ENCODE data around the gene CHMP4B.

CHMP4B gene

GRCh38 chr20:33865761-33866370 lies 54.7 kb downstream of the CHMP4B start:
- no peak for DNase-seq (ENCODE audit: low read depth)

- no peak for DNase-seq (ENCODE audit: low read depth)
Measured at GRCh38 chr20:33866398-33867100, 55.4 kb downstream of the CHMP4B start.

DNA sequence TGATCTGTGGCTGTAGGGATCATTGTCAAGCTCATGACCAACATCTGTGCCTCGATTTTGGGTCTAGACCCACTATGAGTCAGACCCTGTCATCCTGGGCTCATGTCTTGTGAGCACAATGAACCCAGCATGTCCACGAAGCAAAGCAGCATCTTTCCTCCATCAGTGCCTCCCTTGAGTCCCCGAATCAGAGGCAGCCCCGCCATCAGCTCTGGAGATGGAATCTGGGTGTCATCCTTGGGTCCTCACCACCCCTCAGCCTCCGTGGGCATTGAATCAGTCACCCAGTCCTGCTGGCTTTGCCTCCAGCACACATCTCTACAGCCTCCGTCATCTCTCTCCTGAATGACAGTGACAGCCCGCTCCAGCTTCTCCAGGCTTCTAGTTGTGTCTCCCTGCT lies 56.9 kb downstream of the CHMP4B start:
- DNase-seq (ENCODE audit: low read depth): no peak

- DNase-seq (ENCODE audit: low read depth): no peak
Measured at GRCh38 chr20:33868595-33868994, 57.4 kb downstream of the CHMP4B start.

DNA sequence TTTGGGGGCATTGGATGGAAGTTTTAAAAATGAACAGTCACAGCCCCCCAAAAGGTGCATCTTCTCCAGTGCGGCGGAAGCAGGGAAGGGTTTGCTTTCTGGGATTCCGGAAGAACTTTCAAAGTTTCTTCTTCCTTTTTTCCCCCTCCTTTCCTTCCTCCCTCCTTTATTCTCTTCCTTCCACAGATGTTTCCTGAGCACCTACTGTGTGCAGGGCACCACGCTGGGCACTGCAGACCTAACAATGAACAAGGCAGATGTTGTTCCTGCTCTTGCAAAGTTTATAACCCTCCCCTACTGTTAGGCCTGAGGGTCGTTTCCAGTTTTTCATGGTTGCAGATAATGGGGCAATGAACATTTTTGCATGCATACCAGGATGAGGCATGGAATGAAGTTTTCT lies 58.1 kb downstream of the CHMP4B start:
- DNase-seq (ENCODE audit: low read depth): no peak

DNA sequence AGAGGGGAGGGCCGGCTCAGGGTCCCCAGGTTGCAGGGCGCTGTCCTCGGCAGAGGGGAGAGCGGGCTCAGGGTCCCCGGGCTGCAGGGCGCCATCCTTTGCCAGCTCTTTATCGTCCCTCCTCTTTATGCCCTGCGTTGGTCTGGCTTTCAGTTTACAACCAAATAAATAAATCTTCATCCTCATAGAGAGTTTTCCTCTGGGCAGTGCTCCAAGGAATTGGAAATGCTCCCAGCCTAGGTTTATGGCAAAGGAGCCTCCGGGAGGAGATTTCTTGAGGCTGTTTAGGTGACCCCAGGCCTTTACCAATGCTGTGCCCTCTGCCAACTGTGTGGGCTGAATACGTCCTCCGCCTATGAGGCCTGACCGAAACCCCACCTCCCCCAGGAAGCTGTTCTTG lies 60.2 kb downstream of the CHMP4B start:
- no peak for DNase-seq (ENCODE audit: low read depth)

GRCh38 chr20:33874129-33874528 lies 63.0 kb downstream of the CHMP4B start:
- DNase-seq (ENCODE audit: low read depth): no peak

GRCh38 chr20:33875055-33875454 lies 63.9 kb downstream of the CHMP4B start:
- no peak for DNase-seq (ENCODE audit: low read depth)

DNA sequence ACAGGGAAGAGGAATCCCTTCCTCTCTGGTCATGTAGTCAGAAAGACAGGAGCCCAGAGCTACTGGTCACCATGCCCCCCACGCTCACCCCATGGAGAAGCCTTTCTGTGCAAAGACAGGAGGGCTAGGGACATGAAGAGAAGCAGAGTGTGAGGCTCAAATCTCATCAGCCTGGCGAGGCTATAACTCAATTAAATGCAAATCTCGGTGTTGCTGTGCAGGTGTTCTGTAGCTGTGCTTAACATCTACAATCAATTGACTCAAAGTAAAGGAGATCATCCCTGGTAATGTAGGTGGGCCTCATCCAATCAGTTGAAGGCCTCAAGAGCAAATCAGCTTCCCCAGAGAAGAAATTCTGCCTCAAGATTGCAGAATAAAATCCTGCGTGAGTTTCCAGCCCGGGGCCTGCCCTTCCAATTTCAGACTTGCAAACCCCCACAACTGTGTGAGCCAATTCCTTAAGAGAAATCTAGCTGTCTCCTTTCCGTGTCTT lies 64.4 kb downstream of the CHMP4B start:
- DNase-seq (ENCODE audit: low read depth): no peak

GRCh38 chr20:33878583-33878982 lies 67.4 kb downstream of the CHMP4B start:
- no peak for DNase-seq (ENCODE audit: low read depth)

- DNase-seq (ENCODE audit: low read depth): no peak
Measured at GRCh38 chr20:33880396-33880795, 69.2 kb downstream of the CHMP4B start.

DNA sequence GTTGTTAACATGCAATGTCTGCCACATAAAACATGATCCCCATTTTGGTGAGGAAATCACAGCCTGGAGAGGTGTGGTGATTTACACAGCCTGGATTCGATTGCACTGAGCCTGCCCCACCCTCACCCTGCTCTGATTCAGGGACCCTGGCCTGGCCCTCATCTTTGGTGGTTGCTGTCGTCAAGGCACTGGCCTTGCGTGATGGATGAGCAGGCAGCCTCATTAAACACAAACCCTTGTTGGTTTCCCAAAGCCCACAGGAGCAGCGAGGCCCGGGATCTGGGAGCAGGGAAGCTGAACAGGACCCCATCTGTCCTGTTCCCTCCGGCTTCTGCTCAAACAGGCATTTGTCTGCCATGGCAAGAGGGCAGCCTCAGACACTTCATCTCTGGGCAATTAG lies 70.8 kb downstream of the CHMP4B start:
- DNase-seq (ENCODE audit: low read depth): no peak

- no peak for DNase-seq (ENCODE audit: low read depth)
Measured at GRCh38 chr20:33882481-33882880, 71.3 kb downstream of the CHMP4B start.

DNA sequence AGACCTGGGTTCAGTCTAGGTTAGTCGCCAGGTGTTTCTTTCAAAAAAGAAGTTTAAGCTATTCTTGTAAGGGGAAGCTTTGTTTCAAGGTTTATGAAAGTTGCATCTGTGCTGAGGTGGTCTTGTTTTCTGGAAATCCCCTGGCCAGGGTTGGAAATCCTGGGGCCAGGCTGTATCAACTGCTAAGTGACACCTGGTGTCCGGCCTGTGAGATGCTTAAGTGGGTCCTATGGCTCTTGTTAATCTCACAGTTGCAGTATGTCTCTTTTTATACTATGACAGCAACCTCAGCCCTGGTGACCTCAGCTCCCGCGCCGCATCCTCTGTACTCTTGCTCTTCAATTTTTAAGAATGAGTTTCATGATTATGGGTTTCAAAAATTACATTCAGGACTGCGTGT lies 72.0 kb downstream of the CHMP4B start:
- no peak for DNase-seq (ENCODE audit: low read depth)

- DNase-seq (ENCODE audit: low read depth): no peak
Measured at GRCh38 chr20:33884633-33885032, 73.5 kb downstream of the CHMP4B start.

DNA sequence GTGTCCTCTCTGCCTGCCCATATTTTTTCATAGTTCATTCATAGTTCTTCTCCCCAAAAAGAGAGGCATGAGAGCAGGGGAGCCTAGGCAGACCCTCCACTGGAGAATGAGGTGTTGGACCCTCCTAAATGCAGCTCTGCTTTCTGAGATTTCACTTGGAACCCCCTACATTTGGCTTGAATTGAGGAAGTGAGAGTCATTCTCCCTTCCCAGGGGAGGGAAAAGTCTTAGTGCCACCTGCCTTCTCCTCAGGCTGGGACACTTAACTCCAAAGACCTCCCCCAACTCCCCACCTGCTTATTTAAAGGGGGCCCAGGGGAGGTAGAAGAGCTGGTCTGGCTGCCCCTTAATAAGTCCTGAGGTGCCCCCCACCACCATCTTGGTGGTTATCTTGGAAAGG lies 78.2 kb downstream of the CHMP4B start:
- DNase-seq (ENCODE audit: low read depth): no peak

GRCh38 chr20:33890557-33890956 lies 79.4 kb downstream of the CHMP4B start:
- no peak for DNase-seq (ENCODE audit: low read depth)

DNA sequence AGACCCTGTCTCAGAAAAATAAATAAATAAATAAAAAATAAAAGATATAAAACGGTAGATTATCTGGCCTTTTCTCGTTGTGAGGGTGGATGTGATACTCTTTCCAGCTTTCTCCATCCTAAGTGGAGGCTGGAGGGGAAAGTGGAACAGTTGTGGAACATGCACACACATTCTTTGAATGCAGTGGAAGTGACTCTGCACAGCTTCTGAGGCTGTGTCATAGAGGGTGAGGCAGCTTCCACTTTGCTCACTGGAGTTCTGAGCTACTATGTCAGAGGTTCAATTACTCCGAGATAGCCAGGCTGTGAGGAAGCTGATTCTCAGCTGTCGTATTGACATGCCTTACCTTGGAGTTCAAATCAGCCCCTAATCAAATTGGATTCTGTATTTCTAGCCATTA lies 82.2 kb downstream of the CHMP4B start:
- no peak for DNase-seq (ENCODE audit: low read depth)

DNA sequence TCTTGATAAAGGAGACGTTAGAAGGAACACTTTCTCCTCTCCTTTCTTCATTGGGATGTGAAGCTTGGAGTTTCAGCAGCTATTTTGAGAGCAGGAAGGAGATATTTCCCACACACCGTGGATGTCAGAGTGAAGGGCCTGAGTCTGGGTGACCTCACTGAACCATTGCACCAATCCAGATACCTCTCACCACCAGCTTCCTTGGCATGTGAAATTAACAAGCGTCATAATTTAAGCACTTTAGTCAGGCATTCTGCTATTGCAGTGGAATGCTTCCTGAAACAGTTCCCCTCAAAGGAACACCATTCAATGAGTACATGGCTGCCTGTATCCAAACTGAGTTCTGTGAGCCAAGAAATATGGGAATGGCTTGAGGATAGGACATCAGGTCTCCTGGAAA lies 83.7 kb downstream of the CHMP4B start:
- DNase-seq (ENCODE audit: low read depth): no peak

DNA sequence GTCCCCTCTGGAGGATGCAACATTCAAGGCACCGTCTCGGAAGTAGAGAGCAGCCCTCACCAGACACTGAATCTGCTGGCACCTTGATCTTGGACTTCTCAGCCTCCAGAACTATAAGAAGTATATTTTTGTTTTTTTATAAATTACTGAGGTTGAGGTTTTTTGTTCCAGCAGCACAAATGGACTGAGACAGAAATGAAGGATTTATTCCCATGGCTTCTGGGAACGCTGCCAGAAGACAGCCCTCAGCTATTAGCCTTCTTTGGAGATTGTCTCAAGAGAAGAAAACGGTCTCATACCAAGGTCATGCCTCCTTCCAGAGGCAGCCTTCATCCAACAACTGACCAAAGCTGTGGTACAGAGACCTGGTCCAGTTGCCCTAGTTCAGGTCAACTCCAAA lies 85.4 kb downstream of the CHMP4B start:
- DNase-seq (ENCODE audit: low read depth): no peak

GRCh38 chr20:33897313-33897912 lies 86.3 kb downstream of the CHMP4B start:
- DNase-seq (ENCODE audit: low read depth): no peak

DNA sequence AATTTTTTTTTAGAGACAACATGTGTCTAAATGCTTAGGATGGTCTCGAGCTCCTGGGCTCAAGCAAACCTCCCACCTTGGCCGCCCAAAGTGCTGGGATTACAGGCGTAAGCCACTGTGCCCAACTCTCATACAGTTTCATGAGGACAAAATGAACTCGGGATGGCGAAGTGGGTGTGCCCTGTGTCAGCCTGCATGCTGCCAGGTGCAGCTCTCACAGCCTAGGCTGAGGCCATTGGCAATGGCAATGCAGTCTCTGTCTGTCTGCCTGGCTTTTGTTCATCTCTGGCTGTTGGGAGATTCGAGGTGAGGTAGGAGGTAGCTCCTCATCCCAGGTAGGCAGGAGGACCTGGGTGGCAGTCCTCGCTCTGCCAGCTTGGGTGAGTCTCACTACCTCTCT lies 88.0 kb downstream of the CHMP4B start:
- DNase-seq (ENCODE audit: low read depth): no peak

GRCh38 chr20:33900521-33901131 lies 89.5 kb downstream of the CHMP4B start:
- DNase-seq (ENCODE audit: low read depth): no peak

Measured in T-helper 22 cell (primary cell).